PC-9 (cell line): ENCODE measurements around the gene THSD7B.
"Not testable (repeated sequence)": the region's sequence is repeated elsewhere in the genome, so short reads cannot be mapped to it uniquely, and the experiment has no call there.

ENCODE experiments used
- EZH2 ChIP-seq: fragments of 200-600 bp; sonication (generic); IDR thresholded peaks from 2 replicates; pipeline ENCODE4 v1.8.0; 2017; ENCODE audit warnings: antibody characterized with exemption, low read depth
- TF ChIP-seq, protein P1 (sequence below): fragments of 200-600 bp; sonication (generic); conservative IDR thresholded peaks from 2 replicates; pipeline ENCODE4 v1.6.1; 2017; ENCODE audit warnings: mixed run types, antibody characterized with exemption, mild to moderate bottlenecking, moderate library complexity

DNA sequence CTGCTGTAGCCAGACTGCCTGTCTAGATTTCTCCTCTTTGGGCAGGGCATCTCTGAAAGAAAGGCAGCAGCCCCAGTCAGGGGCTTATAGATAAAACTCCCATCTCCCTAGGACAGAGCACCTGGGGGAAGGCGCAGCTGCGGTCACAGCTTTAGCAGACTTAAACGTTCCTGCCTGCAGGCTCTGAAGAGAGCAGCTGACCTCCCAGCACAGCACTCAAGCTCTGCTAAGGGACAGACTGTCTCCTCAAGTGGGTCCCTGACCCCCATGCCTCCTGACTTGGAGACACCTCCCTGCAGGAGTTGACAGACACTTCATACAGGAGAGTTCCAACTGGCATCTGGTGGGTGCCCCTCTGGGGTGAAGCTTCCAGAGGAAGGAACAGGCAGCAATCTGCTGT is 336.5 kb downstream of the THSD7B start:
- TF ChIP-seq, protein P1, sequence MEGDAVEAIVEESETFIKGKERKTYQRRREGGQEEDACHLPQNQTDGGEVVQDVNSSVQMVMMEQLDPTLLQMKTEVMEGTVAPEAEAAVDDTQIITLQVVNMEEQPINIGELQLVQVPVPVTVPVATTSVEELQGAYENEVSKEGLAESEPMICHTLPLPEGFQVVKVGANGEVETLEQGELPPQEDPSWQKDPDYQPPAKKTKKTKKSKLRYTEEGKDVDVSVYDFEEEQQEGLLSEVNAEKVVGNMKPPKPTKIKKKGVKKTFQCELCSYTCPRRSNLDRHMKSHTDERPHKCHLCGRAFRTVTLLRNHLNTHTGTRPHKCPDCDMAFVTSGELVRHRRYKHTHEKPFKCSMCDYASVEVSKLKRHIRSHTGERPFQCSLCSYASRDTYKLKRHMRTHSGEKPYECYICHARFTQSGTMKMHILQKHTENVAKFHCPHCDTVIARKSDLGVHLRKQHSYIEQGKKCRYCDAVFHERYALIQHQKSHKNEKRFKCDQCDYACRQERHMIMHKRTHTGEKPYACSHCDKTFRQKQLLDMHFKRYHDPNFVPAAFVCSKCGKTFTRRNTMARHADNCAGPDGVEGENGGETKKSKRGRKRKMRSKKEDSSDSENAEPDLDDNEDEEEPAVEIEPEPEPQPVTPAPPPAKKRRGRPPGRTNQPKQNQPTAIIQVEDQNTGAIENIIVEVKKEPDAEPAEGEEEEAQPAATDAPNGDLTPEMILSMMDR: not testable (repeated sequence)
- not testable (repeated sequence) for TF ChIP-seq EZH2
